ENCODE data around the gene IFIH1. TPM values are rescaled to one million over a fixed set of nuclear protein-coding genes. Genes with fewer than 3 reads are reported as not detected.

Gene IFIH1
- polyA plus RNA-seq, 1 of the 3 experiments (the other 2 are of a cell fraction): 1.0 TPM

- peaks cover 35% of the 10 kb centered on the region for H3F3A ChIP-seq (replicated peaks; ENCODE audit: insufficient read depth)
- H2AFZ ChIP-seq (ENCODE audit: low read depth): no peak overlapping the region; the same call in 1 of the 2 replicates
- H3K27ac ChIP-seq (ENCODE audit: low read depth in 2 of 2, low read length in 1 of 2): peak overlapping the region in 1 of 2 experiments; percentile 25; a peak in 1 of 4 replicates
- H3K4me1 ChIP-seq (ENCODE audit: control insufficient read depth in 1 of 2, insufficient read depth in 2 of 2, low read depth in 1 of 2, low read length in 1 of 2): peaks cover 0 to 19% of the 10 kb centered on the region in 2 experiments; a peak in 3 of 4 replicates
- H3K79me2 ChIP-seq (ENCODE audit: insufficient read depth): no peaks in the 10 kb centered on the region
- WGBS (ENCODE audit: low lambda C conversion rate): 50% methylated on average over 2 of the region's 2 CpGs
- no peaks in the 10 kb centered on the region for H3K9me3 ChIP-seq
- no peak overlapping the region for H3K4me3 ChIP-seq (ENCODE audit: low read depth in 2 of 2, low read length in 1 of 2)
- H3K9me2 ChIP-seq: no peaks in the 10 kb centered on the region
- H4K20me1 ChIP-seq (ENCODE audit: insufficient read depth): no peaks in the 10 kb centered on the region
- no peak for DNase-seq
- ChIA-PET CTCF (no interaction called here), POLR2A (no interaction called here)
- H3K36me3 ChIP-seq (replicated peaks in 1 of 2; ENCODE audit: control insufficient read depth in 1 of 2, insufficient read depth in 2 of 2, low read length in 1 of 2): no peaks in the 10 kb centered on the region
- no peak for TF ChIP-seq IRF3 (IDR thresholded peaks at IDR 0.05; ENCODE audit: low read depth, low read length)
- TF ChIP-seq CHD2 (IDR thresholded peaks at IDR 0.05; ENCODE audit: low read length, partially characterized antibody): no peak
- H3K27me3 ChIP-seq (ENCODE audit: insufficient read depth): no peaks in the 10 kb centered on the region
- no peak overlapping the region for H3K9ac ChIP-seq
- H3K4me2 ChIP-seq: no peak overlapping the region
These were observed 59.8 kb downstream of the IFIH1 start for GRCh38 chr2:162258686-162259085.

GRCh38 chr2:162258169-162258568 lies 60.3 kb downstream of the IFIH1 start:
- CTCF ChIA-PET: interaction anchor here (1.1 kb wide), 1 partner anchor 37 kb away, joined by 3 read pairs; no protein-coding TSS in a partner anchor
- Histone ChIP-seq H3K27ac (ENCODE audit: low read depth in 2 of 2, low read length in 1 of 2) (0 out of 4 replicates have a peak overlapping the region, but pooled peaks of 1 of the 2 experiments have one; percentile 25), H3K9ac (no peak overlapping the region), H3K4me2 (no peak overlapping the region), H3K79me2 (ENCODE audit: insufficient read depth) (no peaks in the 10 kb centered on the region), H3K9me3 (no peaks in the 10 kb centered on the region), H3K4me1 (ENCODE audit: control insufficient read depth in 1 of 2, insufficient read depth in 2 of 2, low read depth in 1 of 2, low read length in 1 of 2) (peaks cover 0 to 19% of the 10 kb centered on the region in 2 experiments; a peak in 3 of 4 replicates), H2AFZ (ENCODE audit: low read depth) (no peak overlapping the region), H3F3A (replicated peaks; ENCODE audit: insufficient read depth) (peaks cover 35% of the 10 kb centered on the region), H4K20me1 (ENCODE audit: insufficient read depth) (no peaks in the 10 kb centered on the region), H3K36me3 (replicated peaks in 1 of 2; ENCODE audit: control insufficient read depth in 1 of 2, insufficient read depth in 2 of 2, low read length in 1 of 2) (no peaks in the 10 kb centered on the region), H3K27me3 (ENCODE audit: insufficient read depth) (no peaks in the 10 kb centered on the region), H3K9me2 (no peaks in the 10 kb centered on the region), H3K4me3 (ENCODE audit: low read depth in 2 of 2, low read length in 1 of 2) (no peak overlapping the region)
- no peak for TF ChIP-seq NRF1 (IDR thresholded peaks at IDR 0.05; ENCODE audit: low read depth, low read length)
- TF ChIP-seq TAF1 (IDR thresholded peaks at IDR 0.05; ENCODE audit: borderline replicate concordance, low read depth, low read length): no peak
- no peak for TF ChIP-seq SIN3A (IDR thresholded peaks at IDR 0.05; ENCODE audit: borderline replicate concordance, low read depth, low read length)
- TF ChIP-seq, protein P1, sequence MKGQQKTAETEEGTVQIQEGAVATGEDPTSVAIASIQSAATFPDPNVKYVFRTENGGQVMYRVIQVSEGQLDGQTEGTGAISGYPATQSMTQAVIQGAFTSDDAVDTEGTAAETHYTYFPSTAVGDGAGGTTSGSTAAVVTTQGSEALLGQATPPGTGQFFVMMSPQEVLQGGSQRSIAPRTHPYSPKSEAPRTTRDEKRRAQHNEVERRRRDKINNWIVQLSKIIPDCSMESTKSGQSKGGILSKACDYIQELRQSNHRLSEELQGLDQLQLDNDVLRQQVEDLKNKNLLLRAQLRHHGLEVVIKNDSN (IDR thresholded peaks at IDR 0.05; ENCODE audit: borderline replicate concordance, low read depth): no peak
- TF ChIP-seq FOXJ3 (CRISPR knock-in tag; IDR thresholded peaks at IDR 0.05): no peak
- no peak for TF ChIP-seq FOXM1 (IDR thresholded peaks at IDR 0.05; ENCODE audit: low read depth)
- TF ChIP-seq FOSL2 (IDR thresholded peaks at IDR 0.05; ENCODE audit: borderline replicate concordance, low read depth): no peak
- WGBS (ENCODE audit: low lambda C conversion rate): 72% methylated on average over 4 of the region's 4 CpGs
- no peak for DNase-seq
- POLR2A ChIA-PET: no interaction called here

DNA sequence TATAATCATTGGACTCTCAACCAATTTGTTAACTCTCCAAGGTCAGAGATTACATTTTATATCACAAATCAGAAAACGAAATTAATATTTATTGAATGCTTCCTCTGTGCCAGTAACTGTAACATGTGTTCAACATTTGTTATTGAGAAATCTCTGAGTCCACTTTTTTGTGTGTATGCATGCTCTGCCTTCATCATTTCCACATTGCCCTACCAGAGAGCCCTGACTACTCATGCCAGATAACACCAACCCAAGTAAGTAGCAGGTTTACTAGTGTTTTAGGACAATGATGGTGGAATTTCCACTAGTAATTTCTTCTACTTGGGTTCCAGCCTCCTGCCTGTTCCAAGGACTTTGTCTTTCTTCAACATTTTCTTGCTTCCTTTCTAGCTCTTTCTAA lies 61.1 kb downstream of the IFIH1 start:
- 10% methylated on average over 1 of the region's 1 CpG for WGBS (ENCODE audit: low lambda C conversion rate)
- DNase-seq: no peak
- POLR2A ChIA-PET: no interaction called here
- TF ChIP-seq EZH2phosphoT487 (IDR thresholded peaks at IDR 0.05; ENCODE audit: borderline replicate concordance, low read depth): no peak
- no peak for TF ChIP-seq TEAD4 (IDR thresholded peaks at IDR 0.05; ENCODE audit: borderline replicate concordance, insufficient read depth)
- no peak for TF ChIP-seq NRF1 (IDR thresholded peaks at IDR 0.05; ENCODE audit: low read depth, low read length)
- no peak for TF ChIP-seq MXI1 (IDR thresholded peaks at IDR 0.05; ENCODE audit: low read depth, low read length)
- no peak for TF ChIP-seq GABPA (IDR thresholded peaks at IDR 0.05; ENCODE audit: low read depth)
- no peak for TF ChIP-seq CHD2 (IDR thresholded peaks at IDR 0.05; ENCODE audit: low read length, partially characterized antibody)
- no peak for TF ChIP-seq POLR2AphosphoS5 (IDR thresholded peaks at IDR 0.05; ENCODE audit: low read depth, low read length)
- TF ChIP-seq RFX5 (IDR thresholded peaks at IDR 0.05; ENCODE audit: low read length): no peak
- TF ChIP-seq SIN3A (IDR thresholded peaks at IDR 0.05; ENCODE audit: borderline replicate concordance, low read depth, low read length): no peak
- no peak for TF ChIP-seq IRF3 (IDR thresholded peaks at IDR 0.05; ENCODE audit: low read depth, low read length)
- no peak for TF ChIP-seq RXRA (IDR thresholded peaks at IDR 0.05; ENCODE audit: borderline replicate concordance, low read depth)

More for the DNA sequence above, 61.1 kb downstream of the IFIH1 start:
- H3K9me3 ChIP-seq: no peaks in the 10 kb centered on the region
- no peaks in the 10 kb centered on the region for H4K20me1 ChIP-seq (ENCODE audit: insufficient read depth)
- H2AFZ ChIP-seq (ENCODE audit: low read depth): no peak overlapping the region
- no peaks in the 10 kb centered on the region for H3K9me2 ChIP-seq
- peak overlapping the region in 1 of 2 experiments; percentile 47; a peak in 1 of 4 replicates for H3K27ac ChIP-seq (ENCODE audit: low read depth in 2 of 2, low read length in 1 of 2)
- H3K79me2 ChIP-seq (ENCODE audit: insufficient read depth): no peaks in the 10 kb centered on the region
- no peak overlapping the region for H3K4me2 ChIP-seq
- CTCF ChIA-PET: interaction anchor here (1.1 kb wide), 1 partner anchor 36 kb away, joined by 3 read pairs; no protein-coding TSS in a partner anchor
- no peak overlapping the region for H3K9ac ChIP-seq
- no peaks in the 10 kb centered on the region for H3K27me3 ChIP-seq (ENCODE audit: insufficient read depth)
- peaks cover 35% of the 10 kb centered on the region for H3F3A ChIP-seq (replicated peaks; ENCODE audit: insufficient read depth)
- no peaks in the 10 kb centered on the region for H3K36me3 ChIP-seq (replicated peaks in 1 of 2; ENCODE audit: control insufficient read depth in 1 of 2, insufficient read depth in 2 of 2, low read length in 1 of 2)
- H3K4me3 ChIP-seq (ENCODE audit: low read depth in 2 of 2, low read length in 1 of 2): no peak overlapping the region
- H3K4me1 ChIP-seq (ENCODE audit: control insufficient read depth in 1 of 2, insufficient read depth in 2 of 2, low read depth in 1 of 2, low read length in 1 of 2): peaks cover 0 to 19% of the 10 kb centered on the region in 2 experiments; a peak in 3 of 4 replicates

All from SK-N-SH (cell line).